Right renal pelvis (tissue), 4 donors: Measurements from ENCODE around the gene LNPK. TPM values are rescaled to one million over a fixed set of nuclear protein-coding genes. Genes with fewer than 3 reads are reported as not detected.
"Not testable (repeated sequence)": the region's sequence is repeated elsewhere in the genome, so short reads cannot be mapped to it uniquely, and the experiment has no call there.

Experiments used
- DNase-seq, 4 donors: peaks; one replicate each; pipeline ENCODE4 v3.0.0-alpha.2; 2013; ENCODE audit warnings: low read depth in 4 of 4, low spot score in 3 of 4, missing footprints in 1 of 4
- polyA plus RNA-seq, 4 donors: library from polyadenylated mRNA; unstranded; fragments of 120-200 nt; gene quantifications; one replicate each; pipeline ENCODE4 v1.2.1, GENCODE V29; 2013; ENCODE audit not compliant: insufficient read length in 4 of 4

LNPK gene
- polyA plus RNA-seq, 4 donors: 22.5 to 31.1 (median 27.1) TPM

DNA sequence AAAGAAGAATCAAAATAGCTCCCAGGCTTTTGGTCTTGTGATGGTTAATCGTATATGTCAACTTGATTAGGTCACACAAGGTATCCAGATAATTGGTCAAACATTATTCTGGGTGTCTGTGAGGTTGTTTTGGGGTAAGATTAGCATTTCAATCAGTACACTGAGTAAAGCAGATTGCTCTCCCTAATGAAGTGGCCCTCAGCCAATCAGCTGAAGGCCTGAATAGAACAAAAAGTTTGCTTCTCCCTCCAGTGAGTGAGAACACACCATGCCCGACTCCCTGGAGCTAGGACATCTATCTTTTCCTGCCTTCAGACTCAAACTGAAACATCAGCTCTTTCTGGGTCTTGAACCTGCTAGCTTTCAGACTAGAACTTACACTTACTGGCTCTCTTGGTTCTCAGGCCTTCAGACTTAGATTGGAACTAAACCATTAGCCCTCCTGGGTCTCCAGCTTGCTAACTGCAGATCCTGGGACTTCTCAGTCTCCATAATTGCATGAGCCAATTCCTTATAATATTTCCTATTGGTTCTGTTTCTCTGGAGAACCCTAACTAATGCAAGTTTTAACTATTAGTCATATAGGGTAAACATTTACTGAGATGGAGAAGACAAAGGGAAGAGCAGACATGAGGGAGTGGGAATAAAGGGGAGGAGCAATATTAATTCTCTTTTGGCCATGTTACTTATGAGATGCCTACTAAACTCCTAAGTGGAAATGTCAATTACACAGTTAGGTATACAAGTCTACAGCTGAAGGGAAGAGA, 25.5 kb downstream of the LNPK start:
- no peak for DNase-seq

DNA sequence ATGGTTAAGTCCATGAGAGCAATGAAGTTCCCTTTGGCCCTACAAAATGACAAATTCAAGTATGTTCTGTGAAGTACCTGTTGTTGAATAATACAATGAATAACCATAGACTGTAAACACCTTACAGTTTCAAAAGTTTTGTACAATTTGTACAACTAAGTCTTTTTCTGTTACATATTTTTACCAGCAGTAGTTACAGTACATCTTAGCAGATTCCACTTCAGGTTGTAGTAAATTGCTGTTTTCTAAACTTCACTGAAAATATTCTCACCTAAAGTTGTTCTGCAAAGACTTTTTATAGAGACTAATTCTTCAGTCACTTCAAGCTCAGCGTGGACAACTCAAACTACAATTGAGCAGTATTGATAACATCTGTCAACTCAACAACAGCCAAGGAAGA, 28.7 kb downstream of the LNPK start:
- no peak for DNase-seq

DNA sequence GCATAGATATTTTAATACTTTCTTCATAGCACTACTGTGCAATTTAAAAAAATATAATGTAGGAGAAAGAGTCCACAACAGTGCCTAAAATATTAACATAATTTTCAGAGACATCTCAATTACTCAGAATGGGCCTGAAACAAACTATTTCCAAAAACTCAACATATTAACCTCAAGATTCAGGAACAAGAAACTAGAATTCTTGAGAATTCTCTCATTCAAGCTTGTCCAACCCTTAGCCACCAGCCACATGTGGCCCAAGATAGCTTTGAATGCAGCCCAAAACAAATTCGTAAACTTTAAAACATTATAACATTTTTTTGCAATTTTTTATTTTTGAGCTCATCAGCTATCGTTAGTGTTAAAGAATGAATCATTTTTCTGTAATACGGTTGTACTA, 35.2 kb downstream of the LNPK start:
- DNase-seq: no peak

DNA sequence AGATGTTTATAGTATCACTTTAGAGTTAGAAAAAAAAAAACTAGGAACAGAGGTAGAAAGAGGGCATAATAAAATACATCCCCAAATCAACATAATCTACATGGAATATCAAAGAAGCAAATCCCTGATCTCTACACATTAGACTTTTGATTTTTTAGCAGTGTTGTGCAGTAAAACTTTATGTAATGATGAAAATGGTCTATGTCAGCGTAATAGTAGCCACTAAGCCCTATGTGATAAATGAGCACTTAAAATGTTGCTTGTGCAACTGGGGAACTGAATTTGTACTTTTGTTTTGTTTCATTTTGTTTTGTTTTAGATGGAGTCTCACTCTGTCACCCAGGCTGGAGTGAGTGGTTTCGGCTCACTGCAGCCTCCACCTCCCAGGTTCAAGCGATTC, 36.3 kb downstream of the LNPK start:
- DNase-seq: no peak

DNA sequence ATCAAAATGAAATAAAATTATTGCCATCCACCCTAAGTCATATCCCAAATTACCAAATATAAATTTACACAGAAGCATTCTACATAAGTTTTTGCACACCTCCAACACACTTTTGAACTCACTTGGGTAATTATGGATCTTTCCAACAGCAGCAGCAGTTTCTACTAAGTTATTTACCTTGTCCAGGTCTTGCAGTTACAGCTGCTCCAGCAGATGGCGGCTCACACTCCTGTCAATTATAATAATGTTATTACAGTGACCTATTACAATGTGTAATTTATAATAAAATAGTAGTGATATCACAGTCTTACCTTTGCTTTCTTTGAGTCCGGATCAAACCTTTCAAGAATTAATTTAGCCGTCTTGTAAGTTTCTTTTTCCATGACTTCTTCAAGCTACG, 37.9 kb downstream of the LNPK start:
- no peak for DNase-seq

DNA sequence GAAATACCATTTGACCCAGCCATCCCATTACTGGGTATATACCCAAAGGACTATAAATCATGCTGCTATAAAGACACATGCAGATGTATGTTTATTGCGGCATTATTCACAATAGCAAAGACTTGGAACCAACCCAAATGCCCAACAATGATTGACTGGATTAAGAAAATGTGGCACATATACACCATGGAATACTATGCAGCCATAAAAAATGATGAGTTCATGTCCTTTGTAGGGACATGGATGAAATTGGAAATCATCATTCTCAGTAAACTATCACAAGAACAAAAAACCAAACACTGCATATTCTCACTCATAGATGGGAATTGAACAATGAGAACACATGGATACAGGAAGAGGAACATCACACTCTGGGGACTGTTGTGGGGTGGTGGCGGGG, 38.9 kb downstream of the LNPK start:
- not testable (repeated sequence) for DNase-seq

DNA sequence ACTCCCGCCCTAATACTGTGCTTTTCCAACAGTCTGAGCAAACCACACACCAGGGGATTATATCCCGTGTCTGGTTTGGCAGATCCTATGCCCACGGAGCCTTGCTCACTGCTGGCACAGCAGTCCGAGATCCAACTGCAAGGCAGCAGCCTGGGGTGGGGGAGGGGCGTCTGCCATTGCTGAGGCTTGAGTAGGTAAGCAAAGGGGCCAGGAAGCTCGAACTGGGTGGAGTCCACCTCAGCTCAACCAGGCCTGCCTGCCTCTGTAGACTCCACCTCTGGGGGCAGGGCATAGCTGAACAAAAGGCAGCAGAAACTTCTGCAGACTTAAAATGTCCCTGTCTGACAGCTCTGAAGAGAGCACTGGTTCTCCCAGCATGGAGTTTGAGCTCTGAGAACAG, 44.2 kb downstream of the LNPK start:
- DNase-seq: no peak

DNA sequence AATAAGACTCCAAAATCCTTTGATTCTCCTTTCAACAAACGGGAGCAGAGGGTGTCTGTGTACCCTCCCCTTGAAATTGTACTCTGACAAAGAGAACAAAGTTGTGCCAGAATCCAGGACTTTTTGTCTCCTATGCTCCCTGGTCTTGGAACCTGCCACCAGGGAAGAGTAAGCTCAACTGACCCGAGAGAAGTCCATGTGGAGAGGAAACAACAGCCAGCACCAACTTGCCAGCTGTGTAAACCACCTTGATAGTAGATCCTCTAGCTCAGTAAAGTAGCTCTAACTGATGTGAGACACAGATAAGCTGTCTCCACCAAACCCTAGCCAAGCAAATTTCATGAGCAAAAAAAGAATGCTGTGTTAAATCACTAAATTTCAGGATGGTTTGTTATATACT, 46.9 kb downstream of the LNPK start:
- no peak for DNase-seq

DNA sequence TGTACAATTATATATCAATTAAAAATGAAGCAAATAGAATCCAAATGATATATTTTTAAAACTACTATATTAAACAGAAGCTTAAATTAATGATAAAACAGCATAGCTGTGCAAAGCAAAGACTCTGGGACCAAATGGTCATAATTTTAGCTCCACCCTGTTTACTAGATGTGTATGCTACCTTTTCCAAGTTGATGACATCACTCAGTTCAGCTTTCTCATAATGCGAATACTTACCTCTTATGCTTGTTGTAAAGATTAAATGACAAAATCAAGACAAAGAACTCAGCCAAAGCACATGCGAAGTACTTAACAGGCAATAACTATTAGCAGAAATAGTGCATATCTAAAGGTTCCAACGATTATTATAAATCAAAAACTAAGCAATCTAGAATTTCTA, 51.6 kb downstream of the LNPK start:
- DNase-seq: no peak

DNA sequence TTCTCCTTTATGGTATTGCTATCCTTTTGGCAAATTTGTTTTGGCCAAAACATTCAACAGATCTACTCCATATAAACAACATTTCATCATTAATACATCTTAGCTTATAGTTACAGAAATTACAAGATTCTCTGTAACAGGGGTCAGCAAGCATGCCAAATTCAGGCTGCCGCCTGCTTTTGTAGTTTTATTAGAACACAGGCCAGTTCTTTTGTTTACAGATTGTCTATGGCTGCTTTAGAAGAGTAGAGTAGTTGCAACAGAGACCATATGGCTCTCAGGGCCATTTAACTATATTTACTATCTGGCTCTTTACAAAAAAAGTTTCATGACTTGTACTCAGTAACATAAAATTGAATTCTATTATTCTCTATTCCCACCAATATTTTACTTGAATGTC, 53.9 kb downstream of the LNPK start:
- no peak for DNase-seq

DNA sequence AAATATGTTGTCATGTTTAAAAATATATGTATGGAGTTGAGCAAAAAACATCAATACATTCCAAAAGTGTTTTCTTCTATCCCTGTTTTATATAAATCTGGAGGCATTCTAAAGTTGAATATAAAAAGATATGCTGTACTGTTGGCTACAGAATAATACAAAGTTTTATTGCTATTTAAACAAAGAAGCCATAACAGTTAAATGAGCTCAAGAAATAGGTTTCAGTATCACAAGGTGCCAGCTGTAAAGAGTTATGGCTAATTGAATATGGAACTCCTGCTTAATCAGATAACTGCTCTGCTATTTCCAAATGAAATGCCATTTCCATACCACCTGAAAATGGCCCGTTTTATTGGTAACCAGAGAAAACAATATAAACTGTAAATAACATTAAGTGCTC, 55.0 kb downstream of the LNPK start:
- DNase-seq: no peak

DNA sequence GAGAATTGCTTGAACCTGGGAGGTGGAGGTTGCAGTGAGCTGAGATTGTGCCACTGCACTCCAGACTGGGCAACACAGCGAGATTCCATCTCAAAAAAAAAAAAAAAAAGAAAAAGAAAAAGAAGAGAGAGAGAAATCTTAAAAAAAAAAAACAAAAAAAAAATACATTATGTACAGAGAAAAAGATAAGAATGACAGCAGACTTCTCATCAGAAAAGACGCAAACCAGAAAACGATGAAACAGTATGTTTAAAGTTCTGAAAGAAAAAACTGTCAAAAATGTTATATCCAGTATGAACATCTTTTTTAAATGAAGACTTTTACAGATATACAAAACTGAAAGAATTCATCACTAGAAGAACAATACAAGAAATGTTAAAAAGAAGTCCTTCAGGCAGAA, 60.4 kb downstream of the LNPK start:
- DNase-seq: no peak

DNA sequence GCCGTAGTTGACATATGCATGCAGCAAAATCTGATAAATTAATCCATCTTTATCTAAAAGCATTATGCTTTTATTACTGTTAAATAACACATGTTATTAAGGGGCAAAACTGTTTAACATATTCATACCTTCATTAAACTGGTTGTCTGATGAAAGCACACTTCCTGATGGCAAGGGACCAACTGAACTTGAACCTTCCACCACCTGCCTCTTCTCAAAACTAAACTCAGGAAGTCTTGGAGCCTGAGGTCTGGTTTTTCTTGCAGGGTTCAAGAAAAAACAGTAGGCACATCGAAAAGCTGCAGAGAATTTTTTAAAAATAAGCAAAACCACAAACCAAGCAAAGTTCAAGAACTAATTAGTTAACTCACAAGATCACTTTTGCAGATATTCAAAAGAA, 64.9 kb downstream of the LNPK start:
- no peak for DNase-seq

DNA sequence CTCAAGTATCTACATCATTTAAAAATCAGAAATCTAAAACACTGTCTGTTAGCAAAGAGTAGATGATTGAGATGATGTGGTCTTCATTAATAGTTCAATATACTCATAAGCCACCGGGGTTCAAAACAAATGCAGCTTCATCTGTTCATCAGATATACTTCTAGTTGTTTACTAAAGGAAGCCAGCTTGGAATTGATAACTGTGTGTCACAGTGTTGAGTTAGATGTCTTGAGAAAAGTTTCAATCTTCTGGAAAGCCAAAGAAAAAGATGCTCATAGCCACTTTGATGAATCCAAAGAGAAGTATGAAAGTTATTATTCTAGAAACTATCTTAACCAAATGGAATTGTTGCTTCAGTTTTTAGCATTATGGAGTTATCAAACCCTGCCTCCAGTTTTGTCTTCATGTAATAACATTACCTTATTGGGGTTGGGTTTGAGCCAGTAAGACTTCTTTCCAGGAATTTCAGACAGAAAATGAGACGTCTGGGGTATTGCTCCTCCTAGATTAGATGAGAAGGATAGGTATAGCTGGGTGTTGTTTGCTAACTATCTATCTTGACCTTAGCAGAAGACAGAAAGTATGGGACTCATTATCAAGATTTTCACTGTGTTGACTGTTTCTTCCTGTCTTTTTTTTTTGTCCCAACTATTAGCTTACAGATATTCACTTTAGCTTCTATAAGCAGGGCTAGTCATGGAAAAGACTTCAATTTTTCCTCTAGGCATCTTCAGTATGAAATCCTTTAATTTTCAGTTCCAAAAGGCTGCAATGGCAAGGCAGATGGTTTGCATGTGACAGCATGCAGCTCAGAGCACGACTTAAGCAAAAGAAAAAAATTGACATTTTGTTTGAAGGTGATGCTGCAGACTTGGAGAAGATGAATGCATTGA, 66.5 kb downstream of the LNPK start:
- no peak for DNase-seq

DNA sequence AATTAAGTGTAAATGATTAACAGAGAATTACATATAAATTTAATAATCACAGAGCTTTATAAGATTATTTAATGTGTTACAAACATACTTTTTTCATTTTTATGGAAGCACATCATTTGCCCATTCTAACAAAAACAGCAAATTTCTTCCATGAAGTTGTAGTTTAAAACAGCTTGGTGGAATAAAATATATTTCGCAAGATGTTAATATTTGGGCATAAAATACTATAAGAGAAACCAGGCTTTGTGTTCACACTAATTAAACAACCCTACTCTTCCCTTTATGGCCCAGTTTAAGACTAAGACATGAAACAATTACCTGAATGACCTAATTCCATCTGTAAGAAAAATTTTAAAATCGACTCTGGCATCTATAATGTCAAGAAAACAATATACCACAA, 69.4 kb downstream of the LNPK start:
- DNase-seq: no peak

DNA sequence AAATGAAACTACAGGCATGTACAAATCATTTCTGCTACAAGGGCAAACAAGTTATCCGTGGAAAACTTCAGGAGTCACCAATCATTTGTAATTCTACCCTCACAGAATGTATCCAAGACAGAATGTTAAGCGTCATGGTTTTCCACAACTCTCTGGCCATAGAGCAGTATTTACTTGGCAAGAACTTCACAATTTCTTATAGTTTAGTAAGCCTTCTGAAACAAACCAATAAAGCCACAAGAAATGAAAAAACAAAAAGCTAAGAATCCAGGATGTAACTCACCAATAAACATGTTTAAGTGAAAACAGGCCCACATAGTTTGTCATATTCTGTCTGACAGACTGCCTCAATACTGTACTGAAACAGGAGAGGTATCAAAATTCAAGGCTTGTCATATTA, 70.3 kb downstream of the LNPK start:
- DNase-seq: no peak

DNA sequence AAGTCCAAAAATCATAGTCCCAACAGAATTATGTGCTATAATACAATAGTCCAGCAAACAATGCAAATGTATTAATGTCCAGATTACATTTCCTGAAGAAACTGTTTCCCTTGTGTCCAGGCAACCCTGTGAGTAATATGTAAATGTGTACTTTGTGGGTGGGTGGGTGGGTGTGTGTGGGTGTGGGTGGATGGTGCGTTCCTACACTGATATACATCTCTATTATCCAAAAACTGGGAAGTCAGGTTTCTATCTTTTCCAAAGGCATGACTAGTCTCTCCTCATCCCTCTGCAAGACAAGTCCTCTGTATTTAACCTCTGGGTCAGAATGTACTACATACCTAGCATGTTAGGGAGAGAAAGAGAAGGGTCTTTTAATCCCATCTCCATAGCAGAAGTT, 71.6 kb downstream of the LNPK start:
- no peak for DNase-seq

DNA sequence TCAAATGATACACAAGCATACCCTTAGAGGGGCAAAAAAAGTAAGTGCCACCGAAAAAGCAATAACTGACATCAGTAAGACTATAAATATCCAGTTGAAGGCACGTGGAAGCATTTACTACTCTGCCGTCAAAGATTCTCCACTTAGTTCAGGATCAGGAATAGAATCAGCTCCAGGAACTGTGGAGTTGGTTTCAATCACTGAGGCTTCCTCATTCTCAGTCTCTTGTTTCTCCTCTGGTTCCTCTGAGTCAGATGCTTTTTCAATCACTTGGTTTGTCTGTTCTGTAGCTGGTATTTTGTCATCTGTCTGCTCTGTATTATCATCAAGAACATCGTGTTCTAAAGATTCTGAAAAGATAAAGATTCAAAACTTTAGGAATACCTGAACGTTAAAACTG, 72.2 kb downstream of the LNPK start:
- DNase-seq: no peak

DNA sequence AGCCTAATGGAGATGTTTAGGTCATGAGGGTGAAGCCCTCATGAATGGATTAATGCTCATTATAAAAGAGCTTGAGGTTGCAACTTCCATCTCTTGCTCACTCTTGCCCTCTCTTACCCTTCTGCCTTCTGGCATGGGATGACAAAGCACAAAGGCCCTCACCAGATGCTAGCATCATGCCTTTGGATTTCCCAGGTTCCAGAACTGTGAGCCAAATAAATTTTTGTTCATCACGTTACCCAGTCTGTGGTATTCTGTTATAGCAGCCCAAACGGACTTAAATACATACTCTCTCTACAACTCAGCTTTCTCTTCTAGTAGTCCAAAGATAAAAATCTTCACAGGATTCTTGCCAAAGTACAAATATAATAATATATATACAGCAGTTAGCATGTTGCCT, 75.8 kb downstream of the LNPK start:
- DNase-seq: no peak

DNA sequence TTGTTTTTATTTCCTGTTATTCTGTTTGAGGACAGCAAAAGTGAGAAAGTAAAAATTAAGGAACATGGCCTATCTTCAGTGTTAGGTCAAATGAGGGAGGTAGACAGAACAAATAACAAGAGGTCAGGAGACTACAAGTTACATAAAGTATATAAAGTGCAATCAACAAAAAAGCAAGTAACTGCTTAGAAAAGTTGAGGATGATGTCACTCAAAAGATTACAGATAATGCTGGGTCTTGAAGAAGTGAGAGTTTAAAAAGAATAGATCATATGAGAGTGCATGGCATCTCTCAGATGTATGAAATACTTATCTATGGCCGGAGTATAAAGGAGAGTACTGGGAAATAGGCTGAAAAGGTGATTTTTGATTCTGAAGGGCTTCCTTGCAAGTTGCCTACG, 79.9 kb downstream of the LNPK start:
- no peak for DNase-seq

DNA sequence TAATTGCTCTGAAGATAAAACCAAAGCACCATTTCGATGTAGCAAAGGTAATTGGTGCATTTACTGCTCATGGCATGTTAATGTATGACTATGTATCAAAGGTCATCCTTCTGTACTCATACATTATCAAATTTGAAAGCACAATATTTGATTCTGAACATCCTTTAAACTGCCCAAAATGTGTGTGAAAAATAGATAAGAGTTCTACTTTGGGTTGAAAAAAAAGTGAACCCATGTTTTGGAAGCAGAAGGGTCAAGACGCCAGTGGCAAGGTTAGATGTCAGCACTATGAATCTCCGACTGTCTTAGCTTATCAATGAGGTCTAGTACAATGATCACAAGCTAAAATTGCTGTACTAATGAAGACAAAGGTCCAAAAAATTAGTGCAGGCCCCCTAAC, 83.1 kb downstream of the LNPK start:
- no peak for DNase-seq

DNA sequence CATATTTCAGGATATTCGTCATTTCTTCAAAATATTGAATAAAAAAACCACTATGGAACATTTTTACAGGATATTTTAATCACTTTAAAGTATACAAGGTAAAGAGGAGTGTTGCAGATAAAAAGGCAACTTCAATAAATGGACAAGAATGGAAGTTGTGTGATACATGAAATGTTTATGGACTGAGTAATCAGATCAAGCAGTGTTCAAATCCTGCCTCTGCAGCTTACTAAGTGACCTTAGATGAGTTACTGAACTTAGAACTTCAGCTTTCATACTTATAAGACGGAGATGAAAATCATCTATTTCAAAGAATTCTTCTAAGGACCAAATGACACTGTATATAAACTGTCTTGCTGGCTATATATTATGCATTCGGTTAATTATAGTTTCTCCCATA, 87.2 kb downstream of the LNPK start:
- no peak for DNase-seq
